ENCODE results near the gene YOD1. TPM values are rescaled to one million over a fixed set of nuclear protein-coding genes. Genes with fewer than 3 reads are reported as not detected.

The YOD1 gene
- total RNA-seq, 3 donors from 2014 or later, result 5.8 to 7.8 (median 7.8) TPM

GRCh38 chr1:207003210-207003609 is 47.8 kb downstream of the YOD1 start:
- ATAC-seq (no peak), DNase-seq (no peak)
- TF ChIP-seq, protein P1, sequence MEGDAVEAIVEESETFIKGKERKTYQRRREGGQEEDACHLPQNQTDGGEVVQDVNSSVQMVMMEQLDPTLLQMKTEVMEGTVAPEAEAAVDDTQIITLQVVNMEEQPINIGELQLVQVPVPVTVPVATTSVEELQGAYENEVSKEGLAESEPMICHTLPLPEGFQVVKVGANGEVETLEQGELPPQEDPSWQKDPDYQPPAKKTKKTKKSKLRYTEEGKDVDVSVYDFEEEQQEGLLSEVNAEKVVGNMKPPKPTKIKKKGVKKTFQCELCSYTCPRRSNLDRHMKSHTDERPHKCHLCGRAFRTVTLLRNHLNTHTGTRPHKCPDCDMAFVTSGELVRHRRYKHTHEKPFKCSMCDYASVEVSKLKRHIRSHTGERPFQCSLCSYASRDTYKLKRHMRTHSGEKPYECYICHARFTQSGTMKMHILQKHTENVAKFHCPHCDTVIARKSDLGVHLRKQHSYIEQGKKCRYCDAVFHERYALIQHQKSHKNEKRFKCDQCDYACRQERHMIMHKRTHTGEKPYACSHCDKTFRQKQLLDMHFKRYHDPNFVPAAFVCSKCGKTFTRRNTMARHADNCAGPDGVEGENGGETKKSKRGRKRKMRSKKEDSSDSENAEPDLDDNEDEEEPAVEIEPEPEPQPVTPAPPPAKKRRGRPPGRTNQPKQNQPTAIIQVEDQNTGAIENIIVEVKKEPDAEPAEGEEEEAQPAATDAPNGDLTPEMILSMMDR (IDR thresholded peaks at IDR 0.05), result no peak
- Histone ChIP-seq H3K9me3 (no peaks in the 10 kb centered on the region), H3K4me3 (no peak overlapping the region), H3K36me3 (ENCODE audit: low read depth) (no peaks in the 10 kb centered on the region), H3K4me1 (ENCODE audit: low read depth) (peaks cover 2% of the 10 kb centered on the region)
- intact Hi-C loops (cut with DNase I, micrococcal nuclease), result no loop called here

- H3K4me3 ChIP-seq, result no peak overlapping the region
- no peaks in the 10 kb centered on the region for H3K9me3 ChIP-seq
- TF ChIP-seq, protein P1 (IDR thresholded peaks at IDR 0.05), result no peak
- intact Hi-C loops (cut with DNase I, micrococcal nuclease), result no loop called here
- no peak for ATAC-seq
- H3K4me1 ChIP-seq (ENCODE audit: low read depth), result peaks cover 2% of the 10 kb centered on the region
- no peaks in the 10 kb centered on the region for H3K36me3 ChIP-seq (ENCODE audit: low read depth)
- no peak for DNase-seq
Measured at GRCh38 chr1:207002724-207003146, 48.3 kb downstream of the YOD1 start.

DNA sequence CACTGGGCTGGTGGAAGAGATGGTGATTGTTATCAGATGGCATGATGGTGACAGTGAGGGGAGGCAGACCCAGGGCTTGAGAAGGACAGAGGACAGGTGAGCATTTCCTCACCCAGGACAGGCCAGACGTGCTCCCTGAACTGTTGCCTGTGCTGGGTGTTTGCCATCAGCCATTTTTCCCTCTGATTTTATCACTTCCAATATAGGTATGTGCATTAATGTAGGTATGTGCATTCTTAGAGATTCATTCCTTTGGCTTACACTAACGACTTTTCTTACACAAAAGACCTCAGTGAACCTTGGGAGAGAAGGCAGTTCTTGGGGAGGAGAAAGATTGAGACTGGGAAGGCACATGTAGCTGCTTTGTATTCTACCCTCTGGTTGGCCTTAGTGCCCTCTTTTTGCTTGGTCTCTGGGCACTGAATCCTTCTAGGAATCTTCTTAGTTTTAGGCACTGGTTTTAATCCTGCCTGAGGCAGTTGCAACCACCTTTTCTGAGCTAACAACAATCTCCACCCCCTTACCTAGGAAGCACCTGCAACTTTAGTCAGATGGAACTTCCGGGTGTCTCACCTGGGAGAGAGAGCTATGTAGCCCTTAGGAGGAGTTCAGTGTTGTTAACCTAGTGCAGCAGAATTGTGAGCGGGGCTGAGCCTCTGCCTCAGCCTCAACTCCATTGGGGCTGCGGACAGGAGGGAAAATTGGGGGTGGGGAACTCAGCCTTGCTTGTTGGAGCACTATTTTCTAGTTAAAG is 49.3 kb downstream of the YOD1 start:
- DNase-seq (peak in 1 of 3 donors; percentile 64), ATAC-seq (peak; percentile 88)
- TF ChIP-seq, protein P1 (IDR thresholded peaks at IDR 0.05), result no peak
- Histone ChIP-seq H3K4me1 (ENCODE audit: low read depth) (peaks cover 2% of the 10 kb centered on the region), H3K36me3 (ENCODE audit: low read depth) (no peaks in the 10 kb centered on the region), H3K4me3 (no peak overlapping the region), H3K9me3 (no peaks in the 10 kb centered on the region)
- intact Hi-C loops (cut with DNase I, micrococcal nuclease), result no loop called here

DNA sequence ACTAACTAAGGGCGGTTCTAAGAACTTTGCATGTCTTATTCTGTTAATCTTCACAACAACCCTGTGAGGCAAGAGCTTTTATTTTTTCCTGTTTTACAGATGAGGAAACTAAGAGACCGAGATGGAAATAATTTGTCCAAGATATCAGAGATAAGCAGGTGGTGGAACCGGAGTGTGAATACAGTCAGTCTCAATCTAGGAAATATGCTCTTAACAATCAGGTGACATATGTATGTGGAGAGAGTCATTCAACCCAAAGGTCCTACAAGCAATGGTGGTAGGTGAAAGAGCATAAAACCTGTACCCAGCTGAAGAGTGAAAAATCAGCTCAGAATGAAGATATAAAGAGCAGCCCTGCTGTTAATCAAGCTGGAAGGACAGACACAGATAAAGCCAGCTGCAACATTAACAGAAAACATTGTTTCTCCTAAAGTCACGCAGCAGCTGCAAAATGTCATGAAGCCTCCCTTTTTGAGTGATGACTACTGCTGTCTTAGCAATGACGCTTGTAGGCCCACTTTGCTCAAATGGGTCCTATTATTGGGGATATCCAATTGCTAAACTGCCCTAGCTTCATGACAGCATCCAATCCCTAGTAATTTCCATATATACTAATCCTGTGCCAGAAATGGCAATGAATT is 50.2 kb downstream of the YOD1 start:
- intact Hi-C loops (cut with DNase I, micrococcal nuclease), result no loop called here
- ATAC-seq (no peak), DNase-seq (no peak)
- TF ChIP-seq, protein P1 (IDR thresholded peaks at IDR 0.05), result no peak
- Histone ChIP-seq H3K9me3 (no peaks in the 10 kb centered on the region), H3K36me3 (ENCODE audit: low read depth) (no peaks in the 10 kb centered on the region), H3K4me3 (no peak overlapping the region), H3K4me1 (ENCODE audit: low read depth) (peaks cover 2% of the 10 kb centered on the region)

GRCh38 chr1:206998816-206999215 is 52.2 kb downstream of the YOD1 start:
- H3K36me3 ChIP-seq (ENCODE audit: low read depth), result no peaks in the 10 kb centered on the region
- TF ChIP-seq, protein P1 (IDR thresholded peaks at IDR 0.05), result no peak
- ATAC-seq, result no peak
- intact Hi-C loops (cut with DNase I, micrococcal nuclease), result no loop called here
- H3K9me3 ChIP-seq, result no peaks in the 10 kb centered on the region
- peaks cover 2% of the 10 kb centered on the region for H3K4me1 ChIP-seq (ENCODE audit: low read depth)
- no peak for DNase-seq
- H3K4me3 ChIP-seq, result no peak overlapping the region

Other genes with a start within 250 kb of the YOD1 start
- gene IL20, start 185.6 kb downstream of the YOD1 start, total RNA-seq, result not detected
- gene IL24, start 153.8 kb downstream of the YOD1 start, total RNA-seq, result not detected
- 1 to 10 TPM; 1.6 to 5.6 (median 4.6) TPM for gene FCMR, start 129.3 kb downstream of the YOD1 start, total RNA-seq
- gene PIGR, start 104.7 kb downstream of the YOD1 start, total RNA-seq, result over 10,000 TPM in 1 of 3 donors, 1,000 to 10,000 TPM in 2; 4,355 to 12,072 (median 9,452) TPM
- under 1 TPM; 0.41 to 0.98 (median 0.84) TPM for gene FCAMR, start 80.7 kb downstream of the YOD1 start, total RNA-seq
- gene C1orf116, start 18.5 kb downstream of the YOD1 start, total RNA-seq, result 10 to 100 TPM in 2 of 3 donors, 1 to 10 TPM in 1; 8.7 to 31.0 (median 25.4) TPM
- 100 to 1,000 TPM in 1 of 3 donors, 10 to 100 TPM in 2; 45.1 to 118 (median 90.2) TPM for gene PFKFB2, start 2.1 kb upstream of the YOD1 start, total RNA-seq
- 10 to 100 TPM in 1 of 3 donors, 1 to 10 TPM in 2; 4.4 to 20.0 (median 7.2) TPM for gene C4BPB, start 37.7 kb upstream of the YOD1 start, total RNA-seq
- 1 to 10 TPM; 1.5 to 5.9 (median 1.9) TPM for gene C4BPA, start 53.0 kb upstream of the YOD1 start, total RNA-seq

Data from mucosa of descending colon (tissue), 3 donors.